Umbilical cord (tissue), 2 donors: ENCODE measurements around the gene ENO3. TPM values are rescaled to one million over a fixed set of nuclear protein-coding genes. Genes with fewer than 3 reads are reported as not detected.
"Not testable (repeated sequence)": the region's sequence is repeated elsewhere in the genome, so short reads cannot be mapped to it uniquely, and the experiment has no call there.

Experiments
- DNase-seq: peaks from one replicate; pipeline ENCODE4 v3.0.0-alpha.2; 2015; ENCODE audit warnings: low spot score
- total RNA-seq: library from RNA; depleted of rRNA; stranded (reverse); fragments of >200 nt; gene quantifications from one replicate; pipeline ENCODE4 v1.2.3, GENCODE V29; 2014; ENCODE audit warnings: low replicate concordance; ENCODE audit not compliant: insufficient read depth

The ENO3 gene
- 12.0 TPM for total RNA-seq

- DNase-seq, result no peak
Observed at GRCh38 chr17:4950746-4951204, at the start of gene ENO3. TSS of gene ENO3 (plus strand) at chr17:4951119. CDS start at chr17:4951830, 711 bp downstream.

GRCh38 chr17:4901648-4902344 is 49.1 kb upstream of the ENO3 start:
- no peak for DNase-seq

GRCh38 chr17:4902540-4902939 is 48.4 kb upstream of the ENO3 start:
- DNase-seq, result no peak

GRCh38 chr17:4903051-4903818 is 47.7 kb upstream of the ENO3 start, which contains the start of gene CHRNE:
TSS of gene CHRNE (minus strand) at chr17:4903098. CDS start at chr17:4903063, 35 bp downstream.
- peak; percentile 82 for DNase-seq

- not testable (repeated sequence) for DNase-seq
Observed at GRCh38 chr17:4906642-4907041, 44.3 kb upstream of the ENO3 start.

- peak; percentile 37 for DNase-seq
Observed at GRCh38 chr17:4908301-4908700, 42.6 kb upstream of the ENO3 start.

- peak; percentile 87 for DNase-seq
Observed at GRCh38 chr17:4908711-4909496, 42.0 kb upstream of the ENO3 start.

GRCh38 chr17:4913994-4914393 is 36.9 kb upstream of the ENO3 start:
- no peak for DNase-seq

- not testable (repeated sequence) for DNase-seq
Observed at GRCh38 chr17:4914551-4914950, 36.4 kb upstream of the ENO3 start.

GRCh38 chr17:4919511-4920047 is 31.3 kb upstream of the ENO3 start:
- DNase-seq, result no peak

- DNase-seq, result no peak
Observed at GRCh38 chr17:4920351-4921048, 30.4 kb upstream of the ENO3 start.

GRCh38 chr17:4921320-4921719 is 29.6 kb upstream of the ENO3 start:
- no peak for DNase-seq

GRCh38 chr17:4926577-4927335 is 24.2 kb upstream of the ENO3 start:
- not testable (repeated sequence) for DNase-seq

GRCh38 chr17:4928881-4929280 is 22.0 kb upstream of the ENO3 start:
- no peak for DNase-seq

- no peak for DNase-seq
Observed at GRCh38 chr17:4931963-4932362, 19.0 kb upstream of the ENO3 start, which contains the start of gene GP1BA. TSS of gene GP1BA (plus strand) at chr17:4932277. CDS start at chr17:4932605, 328 bp downstream.

- no peak for DNase-seq
Observed at GRCh38 chr17:4932756-4933155, 18.2 kb upstream of the ENO3 start.

- no peak for DNase-seq
Observed at GRCh38 chr17:4933646-4934045, 17.3 kb upstream of the ENO3 start.

- DNase-seq, result no peak
Observed at GRCh38 chr17:4934173-4934979, 16.5 kb upstream of the ENO3 start.

- no peak for DNase-seq
Observed at GRCh38 chr17:4935650-4936049, 15.3 kb upstream of the ENO3 start.
